ENCODE measurements around the gene TIGD1.
"Not testable (repeated sequence)": the region's sequence is repeated elsewhere in the genome, so short reads cannot be mapped to it uniquely, and the experiment has no call there.

Gene TIGD1

GRCh38 chr2:232539298-232540231, 10.8 kb downstream of the TIGD1 start, which contains the start of gene CHRNG:
TSS of gene CHRNG (plus strand) at chr2:232539692. CDS start at chr2:232539748, 56 bp downstream.
- no peak for DNase-seq (ENCODE audit: low spot score)

- DNase-seq (ENCODE audit: low spot score), result no peak
Measured at GRCh38 chr2:232538671-232539070, 11.7 kb downstream of the TIGD1 start.

GRCh38 chr2:232537499-232537898, 12.9 kb downstream of the TIGD1 start:
- no peak for DNase-seq (ENCODE audit: low spot score)

DNA sequence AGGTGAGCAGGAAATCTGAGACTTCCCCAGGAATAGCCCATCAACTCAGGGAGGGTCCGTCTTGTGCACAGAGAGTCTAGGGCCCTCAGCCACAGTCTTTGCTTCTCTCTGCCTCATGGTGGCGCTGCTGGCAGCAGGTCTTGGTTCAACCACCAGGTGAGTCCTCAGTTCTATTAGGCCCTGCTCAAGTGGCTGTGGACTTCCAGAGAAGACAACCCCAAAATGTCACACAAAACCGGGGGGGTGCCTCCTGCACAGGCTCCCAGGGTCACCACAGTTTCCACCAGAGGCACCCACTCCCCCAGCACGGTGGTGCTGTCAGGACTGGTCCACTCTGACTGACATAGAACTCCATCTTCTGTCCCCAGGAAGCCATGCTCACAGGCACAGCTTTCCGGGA, 13.3 kb downstream of the TIGD1 start:
- no peak for DNase-seq (ENCODE audit: low spot score)

GRCh38 chr2:232535761-232536530, 14.4 kb downstream of the TIGD1 start:
- no peak for DNase-seq (ENCODE audit: low spot score)

DNA sequence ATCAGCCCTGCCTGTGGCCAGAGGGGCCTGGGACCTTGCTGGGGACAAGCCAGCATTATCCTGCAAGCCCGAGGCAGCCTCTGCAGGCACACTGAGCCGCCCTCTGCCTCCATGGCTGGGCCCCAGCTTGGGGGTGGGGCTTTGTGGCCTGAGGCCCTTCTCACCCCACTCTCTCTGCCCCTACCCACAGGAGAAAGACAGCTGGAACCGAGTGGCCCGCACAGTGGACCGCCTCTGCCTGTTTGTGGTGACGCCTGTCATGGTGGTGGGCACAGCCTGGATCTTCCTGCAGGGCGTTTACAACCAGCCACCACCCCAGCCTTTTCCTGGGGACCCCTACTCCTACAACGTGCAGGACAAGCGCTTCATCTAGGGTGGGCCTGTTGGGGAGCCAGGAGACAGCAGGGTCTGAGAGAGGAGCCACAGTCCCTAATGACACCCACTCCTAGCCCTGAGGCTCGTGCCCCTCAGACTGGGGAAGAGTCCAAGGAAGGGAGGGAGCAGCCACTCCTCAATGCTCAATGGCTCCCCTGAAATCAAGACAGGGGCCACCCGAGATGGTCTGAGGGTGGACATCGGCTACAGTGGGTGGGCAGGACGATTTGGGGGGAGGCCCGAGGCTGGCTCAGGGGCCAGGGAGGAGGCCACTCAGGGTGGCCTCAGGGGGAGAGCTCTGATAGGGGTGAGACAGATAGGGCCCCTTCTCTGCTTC, 15.3 kb downstream of the TIGD1 start:
- DNase-seq (ENCODE audit: low spot score), result no peak

- no peak for DNase-seq (ENCODE audit: low spot score)
Measured at GRCh38 chr2:232533944-232534710, 16.2 kb downstream of the TIGD1 start.

DNA sequence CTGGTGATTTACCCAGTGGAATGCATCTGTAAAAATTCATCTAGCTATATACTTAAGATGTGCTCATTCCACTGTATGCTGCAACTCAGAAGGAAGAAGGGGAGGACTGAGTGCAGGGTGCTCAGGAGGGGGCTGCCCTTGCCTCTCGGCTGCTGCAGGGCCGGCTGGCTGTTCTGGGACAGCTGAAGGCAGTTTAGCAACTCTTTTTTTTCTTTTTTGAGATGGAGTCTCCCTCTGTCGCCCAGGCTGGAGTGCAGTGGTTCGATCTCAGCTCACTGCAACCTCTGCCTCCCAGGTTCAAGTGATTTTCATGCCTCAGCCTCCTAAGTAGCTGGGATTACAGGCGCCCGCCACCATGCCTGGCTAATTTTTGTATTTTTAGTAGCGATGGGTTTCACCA, 17.5 kb downstream of the TIGD1 start:
- DNase-seq (ENCODE audit: low spot score), result not testable (repeated sequence)

- DNase-seq (ENCODE audit: low spot score), result no peak
Measured at GRCh38 chr2:232532419-232532818, 17.9 kb downstream of the TIGD1 start.

DNA sequence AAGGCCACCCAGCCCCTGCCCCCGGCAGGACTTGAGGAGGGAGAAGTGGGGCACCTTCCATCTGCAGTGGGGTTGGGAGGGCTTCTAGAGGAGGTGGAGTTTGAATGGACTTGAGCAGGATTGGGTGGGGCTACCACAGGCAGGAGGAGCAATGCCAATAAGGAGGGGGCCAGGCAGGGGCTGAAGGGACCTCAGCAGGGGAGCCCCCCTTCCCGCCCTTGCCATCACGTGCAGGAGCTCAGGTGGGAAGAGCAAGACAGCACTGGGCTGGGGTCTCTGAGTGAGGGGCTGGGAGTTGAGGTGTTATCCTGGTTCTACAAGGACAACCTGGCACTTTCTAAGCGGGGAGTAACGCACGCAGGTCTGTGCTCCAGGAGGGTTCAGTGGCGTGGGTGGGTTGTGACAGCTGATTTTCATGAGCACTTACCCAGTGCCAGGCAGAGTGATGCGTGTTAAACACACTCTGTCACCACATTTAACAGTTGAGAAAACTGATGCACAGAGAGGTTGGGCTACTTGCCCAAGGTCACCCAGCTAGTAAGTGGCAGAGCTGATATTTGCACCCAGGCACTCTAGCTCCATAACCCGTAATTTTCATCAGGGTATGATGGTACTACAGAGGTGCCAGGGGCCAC, 19.6 kb downstream of the TIGD1 start:
- DNase-seq (ENCODE audit: low spot score), result no peak

GRCh38 chr2:232529806-232530547, 20.4 kb downstream of the TIGD1 start:
- no peak for DNase-seq (ENCODE audit: low spot score)

- DNase-seq (ENCODE audit: low spot score), result no peak
Measured at GRCh38 chr2:232528746-232529460, 21.5 kb downstream of the TIGD1 start.

GRCh38 chr2:232527905-232528470, 22.4 kb downstream of the TIGD1 start:
- no peak for DNase-seq (ENCODE audit: low spot score)

- DNase-seq (ENCODE audit: low spot score), result no peak
Measured at GRCh38 chr2:232526372-232526941, 23.9 kb downstream of the TIGD1 start.

GRCh38 chr2:232525791-232526371, 24.5 kb downstream of the TIGD1 start, which contains the start of gene CHRND:
TSS of gene CHRND (plus strand) at chr2:232526160. CDS start at chr2:232526216, 56 bp downstream.
- peak; percentile 66 for DNase-seq (ENCODE audit: low spot score)

DNA sequence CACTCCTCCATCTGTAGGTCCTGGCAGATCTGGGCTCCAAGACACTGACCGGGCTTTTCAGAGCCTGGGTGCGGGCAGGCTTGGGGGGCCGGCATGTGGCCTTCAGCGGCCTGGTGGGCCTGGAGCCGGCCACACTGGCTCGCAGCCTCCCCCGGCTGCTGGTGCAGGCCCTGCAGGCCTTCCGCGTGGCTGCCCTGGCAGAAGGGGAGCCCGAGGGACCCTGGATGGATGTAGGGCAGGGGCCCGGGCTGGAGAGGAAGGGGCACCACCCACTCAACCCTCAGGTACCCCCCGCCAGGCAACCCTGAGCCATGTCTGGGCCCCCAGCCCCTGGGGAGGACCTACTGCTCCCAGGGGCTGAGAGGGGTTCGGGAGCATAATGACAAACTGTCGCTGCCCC, 25.2 kb downstream of the TIGD1 start:
- no peak for DNase-seq (ENCODE audit: low spot score)

- DNase-seq (ENCODE audit: low spot score), result no peak
Measured at GRCh38 chr2:232524771-232525170, 25.6 kb downstream of the TIGD1 start.

Data from globus pallidus (tissue), 1 donor.